Measurements from ENCODE around the gene ROBO1.

The ROBO1 gene

GRCh38 chr3:78610462-78611125 is 1157.2 kb downstream of the ROBO1 start:
- H3K4me3 ChIP-seq (ENCODE audit: low read depth, low read length), result no peak overlapping the region
- no peak for TF ChIP-seq CTCF (conservative IDR thresholded peaks at IDR 0.05; ENCODE audit: low read depth, low read length)
- DNase-seq (ENCODE audit: low read depth), result peak; percentile 53

GRCh38 chr3:78606756-78607155 is 1161.0 kb downstream of the ROBO1 start:
- H3K4me3 ChIP-seq (ENCODE audit: low read depth, low read length), result no peak overlapping the region
- no peak for DNase-seq (ENCODE audit: low read depth)
- TF ChIP-seq CTCF (conservative IDR thresholded peaks at IDR 0.05; ENCODE audit: low read depth, low read length), result no peak

GRCh38 chr3:78605178-78605577 is 1162.6 kb downstream of the ROBO1 start:
- TF ChIP-seq CTCF (conservative IDR thresholded peaks at IDR 0.05; ENCODE audit: low read depth, low read length), result no peak
- no peak for DNase-seq (ENCODE audit: low read depth)
- no peak overlapping the region for H3K4me3 ChIP-seq (ENCODE audit: low read depth, low read length)

- H3K4me3 ChIP-seq (ENCODE audit: low read depth, low read length), result no peak overlapping the region
- peak; percentile 79 for DNase-seq (ENCODE audit: low read depth)
- TF ChIP-seq CTCF (conservative IDR thresholded peaks at IDR 0.05; ENCODE audit: low read depth, low read length), result no peak
Observed at GRCh38 chr3:78604341-78604740, 1163.5 kb downstream of the ROBO1 start.

GRCh38 chr3:78601249-78601648 is 1166.5 kb downstream of the ROBO1 start:
- TF ChIP-seq CTCF (conservative IDR thresholded peaks at IDR 0.05; ENCODE audit: low read depth, low read length), result no peak
- no peak overlapping the region for H3K4me3 ChIP-seq (ENCODE audit: low read depth, low read length)
- peak; percentile 11 for DNase-seq (ENCODE audit: low read depth)

- no peak overlapping the region for H3K4me3 ChIP-seq (ENCODE audit: low read depth, low read length)
- no peak for DNase-seq (ENCODE audit: low read depth)
- no peak for TF ChIP-seq CTCF (conservative IDR thresholded peaks at IDR 0.05; ENCODE audit: low read depth, low read length)
Observed at GRCh38 chr3:78589778-78590177, 1178.0 kb downstream of the ROBO1 start.

- no peak for DNase-seq (ENCODE audit: low read depth)
- H3K4me3 ChIP-seq (ENCODE audit: low read depth, low read length), result no peak overlapping the region
- no peak for TF ChIP-seq CTCF (conservative IDR thresholded peaks at IDR 0.05; ENCODE audit: low read depth, low read length)
Observed at GRCh38 chr3:78588906-78589621, 1178.7 kb downstream of the ROBO1 start.
